Measurements from ENCODE around the gene ACER1. TPM values are rescaled to one million over a fixed set of nuclear protein-coding genes. Genes with fewer than 3 reads are reported as not detected.

ACER1 gene
- total and polyA plus RNA-seq, 11 donors, result not detected

- DNase-seq (no peak), ATAC-seq (no peak)
- intact Hi-C loops (cut with DNase I), result no loop called here
- Histone ChIP-seq H3K36me3 (peaks cover 0 to 54% (median 35%) of the 10 kb centered on the region in 9 donors), H3K27me3 (no peaks in the 10 kb centered on the region), H3K27ac (no peak overlapping the region), H3K4me1 (peaks cover 30 to 50% (median 42%) of the 10 kb centered on the region in 12 donors), H3K9me3 (no peaks in the 10 kb centered on the region), H3K4me3 (no peak overlapping the region)
- WGBS, 4 donors, result 92 to 93% (median 92%) methylated on average over 33 of the region's 33 CpGs
- TF ChIP-seq CTCF (IDR thresholded peaks at IDR 0.05), result no peak
- TF ChIP-seq POLR2A (IDR thresholded peaks at IDR 0.05), result no peak
Observed at GRCh38 chr19:6269101-6269886, 64.1 kb downstream of the ACER1 start.

- Histone ChIP-seq H3K9me3 (no peaks in the 10 kb centered on the region), H3K4me1 (peaks cover 22 to 46% (median 34%) of the 10 kb centered on the region in 12 donors), H3K4me3 (no peak overlapping the region), H3K27ac (no peak overlapping the region), H3K36me3 (peaks cover 0 to 58% (median 35%) of the 10 kb centered on the region in 9 donors), H3K27me3 (no peaks in the 10 kb centered on the region)
- intact Hi-C loops (cut with DNase I), result no loop called here
- ATAC-seq (no peak), DNase-seq (no peak)
- TF ChIP-seq POLR2A (IDR thresholded peaks at IDR 0.05), result no peak
- no peak for TF ChIP-seq CTCF (IDR thresholded peaks at IDR 0.05)
- WGBS, 4 donors, result 82 to 90% (median 84%) methylated on average over 4 of the region's 4 CpGs
Observed at GRCh38 chr19:6268382-6268771, 65.0 kb downstream of the ACER1 start.

GRCh38 chr19:6267552-6268381, 65.6 kb downstream of the ACER1 start:
- Histone ChIP-seq H3K4me1 (peaks cover 16 to 43% (median 28%) of the 10 kb centered on the region in 12 donors), H3K27me3 (no peaks in the 10 kb centered on the region), H3K9me3 (no peaks in the 10 kb centered on the region), H3K36me3 (peaks cover 0 to 64% (median 35%) of the 10 kb centered on the region in 9 donors), H3K4me3 (no peak overlapping the region), H3K27ac (no peak overlapping the region)
- ATAC-seq (no peak), DNase-seq (no peak)
- no peak for TF ChIP-seq CTCF (IDR thresholded peaks at IDR 0.05)
- TF ChIP-seq POLR2A (IDR thresholded peaks at IDR 0.05), result no peak
- WGBS, 4 donors, result 88 to 93% (median 90%) methylated on average over 17 of the region's 17 CpGs
- intact Hi-C loops (cut with DNase I), result no loop called here

- H3K27me3 ChIP-seq, result no peaks in the 10 kb centered on the region
- ATAC-seq (no peak), DNase-seq (no peak)
- TF ChIP-seq CTCF (IDR thresholded peaks at IDR 0.05), result no peak
- TF ChIP-seq POLR2A (IDR thresholded peaks at IDR 0.05), result no peak
- H3K27ac ChIP-seq, result no peak overlapping the region
- no peaks in the 10 kb centered on the region for H3K9me3 ChIP-seq
- peaks cover 0 to 82% (median 47%) of the 10 kb centered on the region in 9 donors for H3K36me3 ChIP-seq
- intact Hi-C loops (cut with DNase I), result loop anchor here in 1 of 10 donors (5.0 kb wide), 1 partner anchor 48 kb away; no protein-coding TSS in a partner anchor
- H3K4me3 ChIP-seq, result no peak overlapping the region
- WGBS, 4 donors, result 86 to 91% (median 89%) methylated on average over 4 of the region's 4 CpGs
- H3K4me1 ChIP-seq, result peaks cover 0 to 23% (median 4%) of the 10 kb centered on the region in 12 donors
Observed at GRCh38 chr19:6264803-6265202, 68.6 kb downstream of the ACER1 start.
